Ascending aorta (tissue), 2 donors: ENCODE measurements around the gene SFMBT1. TPM values are rescaled to one million over a fixed set of nuclear protein-coding genes. Genes with fewer than 3 reads are reported as not detected.

ENCODE experiments used
- DNase-seq, 2 donors: peaks; one replicate each; pipeline ENCODE4 v3.0.0-alpha.2; 2019; ENCODE audit warnings: low spot score in 2 of 2
- H3K27ac ChIP-seq, 2 donors: fragments of 200-600 bp; sonication (generic); one replicate each; pipeline ENCODE4 v1.5.1; 2016 to 2017; ENCODE audit warnings: mild to moderate bottlenecking in 1 of 2
- H3K27me3 ChIP-seq: fragments of 200-600 bp; sonication (generic); one replicate; pipeline ENCODE4 v1.5.1; 2017
- H3K36me3 ChIP-seq, 2 donors: fragments of 200-600 bp; sonication (generic); one replicate each; pipeline ENCODE4 v1.5.1; 2016
- H3K4me1 ChIP-seq, 2 donors: fragments of 200-600 bp; sonication (generic); one replicate each; pipeline ENCODE4 v1.5.1; 2016 to 2017; ENCODE audit warnings: mild to moderate bottlenecking in 1 of 2
- H3K4me3 ChIP-seq, 2 donors: fragments of 200-600 bp; sonication (generic); one replicate each; pipeline ENCODE4 v1.5.1; 2016 to 2017; ENCODE audit warnings: mild to moderate bottlenecking in 1 of 2
- H3K9me3 ChIP-seq, 2 donors: fragments of 200-600 bp; sonication (generic); one replicate each; pipeline ENCODE4 v1.5.1; 2016
- CTCF ChIP-seq, 3 experiments: fragments of 200-600 bp in 2 of 3; fragments of 450-650 bp in 1 of 3; sonication (generic) in 2 of 3; IDR thresholded peaks; one replicate each; pipeline ENCODE4 v1.5.1; 2016 to 2019; ENCODE audit warnings: antibody characterized with exemption in 3 of 3, mild to moderate bottlenecking in 1 of 3, moderate library complexity in 1 of 3
- intact Hi-C: fragments of 100-400 bp; cut with DNase I; formaldehyde crosslinking; loops from one replicate; pipeline ENCODE4 v1.15.1; 2023
- total RNA-seq: library from RNA; depleted of rRNA; stranded (reverse); fragments of >200 nt; gene quantifications from one replicate; pipeline ENCODE4 v1.1.0, GENCODE V29; 2016

The SFMBT1 gene
- total RNA-seq, 1 donor from 2014 or later: 1.4 TPM

GRCh38 chr3:53085476-53085875 is 39.6 kb upstream of the SFMBT1 start:
- DNase-seq: no peak
- intact Hi-C loops: no loop called here
- no peak overlapping the region for H3K27ac ChIP-seq
- no peak overlapping the region for H3K4me3 ChIP-seq
- no peaks in the 10 kb centered on the region for H3K9me3 ChIP-seq
- TF ChIP-seq CTCF (IDR thresholded peaks at IDR 0.05): no peak
- no peaks in the 10 kb centered on the region for H3K27me3 ChIP-seq
- peaks cover 16 to 18% of the 10 kb centered on the region in 2 donors for H3K36me3 ChIP-seq
- no peaks in the 10 kb centered on the region for H3K4me1 ChIP-seq

GRCh38 chr3:53084310-53085001 is 38.6 kb upstream of the SFMBT1 start:
- no peak overlapping the region for H3K4me3 ChIP-seq
- intact Hi-C loops: no loop called here
- no peaks in the 10 kb centered on the region for H3K9me3 ChIP-seq
- no peaks in the 10 kb centered on the region for H3K4me1 ChIP-seq
- H3K27ac ChIP-seq: no peak overlapping the region
- no peak for TF ChIP-seq CTCF (IDR thresholded peaks at IDR 0.05)
- H3K27me3 ChIP-seq: no peaks in the 10 kb centered on the region
- peaks cover 8 to 10% of the 10 kb centered on the region in 2 donors for H3K36me3 ChIP-seq
- no peak for DNase-seq

DNA sequence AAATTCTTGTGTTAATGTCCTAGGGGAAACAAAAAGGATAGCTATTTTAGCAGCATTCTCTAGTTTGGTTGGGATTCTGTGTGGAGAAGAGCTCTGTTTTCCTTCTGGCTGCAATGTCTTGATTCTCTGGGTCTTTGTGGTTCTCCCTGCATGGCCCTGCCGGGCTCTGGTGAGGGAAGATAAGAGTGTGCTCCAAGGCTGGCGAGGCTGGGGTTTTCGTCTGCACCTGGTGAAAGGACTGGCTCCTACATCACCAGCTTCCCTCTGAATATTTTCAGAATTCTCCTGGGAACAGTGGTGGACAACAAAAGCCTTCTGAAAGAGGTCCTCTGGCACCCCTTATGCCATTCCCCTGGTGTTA is 38.1 kb upstream of the SFMBT1 start:
- TF ChIP-seq CTCF (IDR thresholded peaks at IDR 0.05): no peak
- H3K4me3 ChIP-seq: no peak overlapping the region
- no peak for DNase-seq
- intact Hi-C loops: no loop called here
- no peaks in the 10 kb centered on the region for H3K9me3 ChIP-seq
- H3K27me3 ChIP-seq: no peaks in the 10 kb centered on the region
- no peak overlapping the region for H3K27ac ChIP-seq
- H3K36me3 ChIP-seq: peaks cover 5 to 8% of the 10 kb centered on the region in 2 donors
- no peaks in the 10 kb centered on the region for H3K4me1 ChIP-seq

GRCh38 chr3:53083521-53083920 is 37.6 kb upstream of the SFMBT1 start:
- peaks cover 5 to 8% of the 10 kb centered on the region in 2 donors for H3K36me3 ChIP-seq
- TF ChIP-seq CTCF (IDR thresholded peaks at IDR 0.05): no peak
- no peak overlapping the region for H3K4me3 ChIP-seq
- H3K4me1 ChIP-seq: no peaks in the 10 kb centered on the region
- no peaks in the 10 kb centered on the region for H3K27me3 ChIP-seq
- intact Hi-C loops: no loop called here
- peak in 1 of 2 donors; percentile 46 for DNase-seq
- H3K27ac ChIP-seq: no peak overlapping the region
- no peaks in the 10 kb centered on the region for H3K9me3 ChIP-seq

DNA sequence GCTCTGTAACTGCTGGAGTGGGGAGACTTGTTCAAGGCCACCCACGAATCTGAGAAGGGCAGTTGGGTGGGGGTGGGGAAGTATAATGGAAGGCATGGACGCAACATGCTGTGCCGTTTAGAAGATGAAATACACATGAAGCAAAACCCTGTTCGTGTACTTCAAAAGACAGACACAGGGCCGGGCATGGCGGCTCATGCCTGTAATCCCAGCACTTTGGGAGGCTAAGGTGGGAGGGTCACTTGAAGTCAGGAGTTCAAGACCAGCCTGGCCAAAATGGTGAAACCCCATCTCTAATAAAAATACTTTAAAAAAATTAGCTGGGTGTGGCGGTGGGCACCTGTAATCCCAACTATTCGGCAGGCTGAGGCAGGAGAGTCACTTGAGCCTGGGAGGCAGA is 36.9 kb upstream of the SFMBT1 start:
- Histone ChIP-seq H3K9me3 (no peaks in the 10 kb centered on the region), H3K4me1 (no peaks in the 10 kb centered on the region), H3K27me3 (no peaks in the 10 kb centered on the region), H3K4me3 (no peak overlapping the region), H3K27ac (no peak overlapping the region), H3K36me3 (peaks cover 0 to 8% of the 10 kb centered on the region in 2 donors)
- DNase-seq: no peak
- no peak for TF ChIP-seq CTCF (IDR thresholded peaks at IDR 0.05)
- intact Hi-C loops: no loop called here

- DNase-seq: no peak
- Histone ChIP-seq H3K9me3 (no peaks in the 10 kb centered on the region), H3K27me3 (no peaks in the 10 kb centered on the region), H3K4me1 (no peaks in the 10 kb centered on the region), H3K27ac (no peak overlapping the region), H3K36me3 (no peaks in the 10 kb centered on the region), H3K4me3 (no peak overlapping the region)
- TF ChIP-seq CTCF (IDR thresholded peaks at IDR 0.05): no peak
- intact Hi-C loops: no loop called here
These were observed 35.4 kb upstream of the SFMBT1 start for GRCh38 chr3:53081318-53081717.
